ENCODE measurements around the gene WDR37. TPM values are rescaled to one million over a fixed set of nuclear protein-coding genes. Genes with fewer than 3 reads are reported as not detected.

The WDR37 gene
- total RNA-seq, 2 donors from 2014 or later = 18.6 to 18.7 TPM

GRCh38 chr10:1130995-1131790, 75.0 kb downstream of the WDR37 start:
- Histone ChIP-seq H3K9me3 (no peaks in the 10 kb centered on the region), H3K27me3 (no peaks in the 10 kb centered on the region), H3K4me3 (no peak overlapping the region), H3K4me1 (no peaks in the 10 kb centered on the region), H3K36me3 (peaks cover 11% of the 10 kb centered on the region), H3K27ac (no peak overlapping the region), H3K9ac (ENCODE audit: low read depth in 2 of 2, low read length in 2 of 2) (no peak overlapping the region)
- intact Hi-C loops (cut with DNase I) = no loop called here
- peak; percentile 4 for DNase-seq
- TF ChIP-seq, protein P1, sequence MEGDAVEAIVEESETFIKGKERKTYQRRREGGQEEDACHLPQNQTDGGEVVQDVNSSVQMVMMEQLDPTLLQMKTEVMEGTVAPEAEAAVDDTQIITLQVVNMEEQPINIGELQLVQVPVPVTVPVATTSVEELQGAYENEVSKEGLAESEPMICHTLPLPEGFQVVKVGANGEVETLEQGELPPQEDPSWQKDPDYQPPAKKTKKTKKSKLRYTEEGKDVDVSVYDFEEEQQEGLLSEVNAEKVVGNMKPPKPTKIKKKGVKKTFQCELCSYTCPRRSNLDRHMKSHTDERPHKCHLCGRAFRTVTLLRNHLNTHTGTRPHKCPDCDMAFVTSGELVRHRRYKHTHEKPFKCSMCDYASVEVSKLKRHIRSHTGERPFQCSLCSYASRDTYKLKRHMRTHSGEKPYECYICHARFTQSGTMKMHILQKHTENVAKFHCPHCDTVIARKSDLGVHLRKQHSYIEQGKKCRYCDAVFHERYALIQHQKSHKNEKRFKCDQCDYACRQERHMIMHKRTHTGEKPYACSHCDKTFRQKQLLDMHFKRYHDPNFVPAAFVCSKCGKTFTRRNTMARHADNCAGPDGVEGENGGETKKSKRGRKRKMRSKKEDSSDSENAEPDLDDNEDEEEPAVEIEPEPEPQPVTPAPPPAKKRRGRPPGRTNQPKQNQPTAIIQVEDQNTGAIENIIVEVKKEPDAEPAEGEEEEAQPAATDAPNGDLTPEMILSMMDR (IDR thresholded peaks at IDR 0.05) = no peak

DNA sequence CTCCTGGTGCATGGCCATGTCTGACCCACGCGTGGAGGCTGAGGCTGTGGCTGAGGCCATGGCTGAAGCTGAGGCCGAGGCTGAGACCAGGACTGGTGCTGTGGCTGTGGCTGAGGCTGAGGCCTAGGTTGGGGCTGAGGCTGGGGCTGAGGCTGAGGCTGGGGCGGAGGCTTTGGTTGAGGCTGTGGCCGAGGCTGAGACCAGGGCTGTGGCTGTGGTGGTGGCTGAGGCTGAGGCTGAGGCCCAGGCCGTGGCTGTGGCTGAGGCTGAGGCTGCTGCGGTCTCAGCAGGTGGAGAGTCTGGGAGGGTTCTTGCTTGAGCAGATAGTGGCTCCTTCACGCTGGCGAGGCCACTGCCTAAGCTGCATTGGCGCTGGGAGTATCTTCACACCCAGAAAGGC, 76.4 kb downstream of the WDR37 start:
- TF ChIP-seq, protein P1 (IDR thresholded peaks at IDR 0.05) = no peak
- peak; percentile 12 for DNase-seq
- H3K36me3 ChIP-seq = peaks cover 11% of the 10 kb centered on the region

GRCh38 chr10:1133495-1134045, 77.4 kb downstream of the WDR37 start:
- peak; percentile 5 for DNase-seq
- TF ChIP-seq, protein P1 (IDR thresholded peaks at IDR 0.05) = no peak
- no peak overlapping the region for H3K27ac ChIP-seq
- no peak overlapping the region for H3K9ac ChIP-seq (ENCODE audit: low read depth in 2 of 2, low read length in 2 of 2)
- H3K36me3 ChIP-seq = peaks cover 11% of the 10 kb centered on the region
- no peak overlapping the region for H3K4me3 ChIP-seq
- H3K4me1 ChIP-seq = no peaks in the 10 kb centered on the region
- no peaks in the 10 kb centered on the region for H3K27me3 ChIP-seq
- H3K9me3 ChIP-seq = no peaks in the 10 kb centered on the region
- intact Hi-C loops (cut with DNase I) = no loop called here

More for the DNA sequence above, 76.4 kb downstream of the WDR37 start:
- H3K27me3 ChIP-seq = no peaks in the 10 kb centered on the region
- intact Hi-C loops (cut with DNase I) = no loop called here
- H3K4me1 ChIP-seq = no peaks in the 10 kb centered on the region
- no peak overlapping the region for H3K9ac ChIP-seq (ENCODE audit: low read depth in 2 of 2, low read length in 2 of 2)
- H3K27ac ChIP-seq = no peak overlapping the region
- H3K4me3 ChIP-seq = no peak overlapping the region
- no peaks in the 10 kb centered on the region for H3K9me3 ChIP-seq

- intact Hi-C loops (cut with DNase I) = no loop called here
These were observed 78.0 kb downstream of the WDR37 start for GRCh38 chr10:1134156-1134555.

GRCh38 chr10:1136268-1136667, 80.1 kb downstream of the WDR37 start:
- Histone ChIP-seq H3K36me3 (no peaks in the 10 kb centered on the region), H3K4me3 (no peak overlapping the region), H3K27ac (no peak overlapping the region), H3K27me3 (no peaks in the 10 kb centered on the region), H3K4me1 (no peaks in the 10 kb centered on the region), H3K9ac (ENCODE audit: low read depth in 2 of 2, low read length in 2 of 2) (no peak overlapping the region), H3K9me3 (no peaks in the 10 kb centered on the region)
- intact Hi-C loops (cut with DNase I) = no loop called here
- no peak for DNase-seq
- TF ChIP-seq, protein P1 (IDR thresholded peaks at IDR 0.05) = no peak

More at GRCh38 chr10:1134156-1134555, 78.0 kb downstream of the WDR37 start:
- Histone ChIP-seq H3K4me3 (no peak overlapping the region), H3K36me3 (peaks cover 11% of the 10 kb centered on the region), H3K9me3 (no peaks in the 10 kb centered on the region), H3K27ac (no peak overlapping the region), H3K4me1 (no peaks in the 10 kb centered on the region), H3K27me3 (no peaks in the 10 kb centered on the region), H3K9ac (ENCODE audit: low read depth in 2 of 2, low read length in 2 of 2) (no peak overlapping the region)
- DNase-seq = no peak
- TF ChIP-seq, protein P1 (IDR thresholded peaks at IDR 0.05) = no peak
